Neural progenitor cell (in vitro differentiated cells): ENCODE data around the gene BTBD16. TPM values are rescaled to one million over a fixed set of nuclear protein-coding genes. Genes with fewer than 3 reads are reported as not detected.

ENCODE experiments used
- DNase-seq: peaks from one replicate; pipeline ENCODE4 v3.0.0-alpha.2; 2016; ENCODE audit warnings: low spot score
- H2AFZ ChIP-seq: fragments of 200-600 bp; sonication (generic); replicated peaks from 2 replicates; pipeline ENCODE4 v1.6.1; 2016; ENCODE audit warnings: antibody characterized with exemption
- H3F3A ChIP-seq: fragments of 200-600 bp; sonication (generic); 2 replicates; pipeline ENCODE4 v1.6.1; 2016; ENCODE audit warnings: antibody characterized with exemption, low read depth
- H3K27ac ChIP-seq: fragments of 200-600 bp; sonication (generic); 2 replicates; pipeline ENCODE4 v1.5.1; 2016; ENCODE audit warnings: mild to moderate bottlenecking
- H3K27me3 ChIP-seq: fragments of 200-600 bp; sonication (generic); 2 replicates; pipeline ENCODE4 v1.6.1; 2016; ENCODE audit warnings: mild to moderate bottlenecking, moderate library complexity
- H3K36me3 ChIP-seq: fragments of 200-600 bp; sonication (generic); 2 replicates; pipeline ENCODE4 v1.5.1; 2016
- H3K4me1 ChIP-seq: fragments of 200-600 bp; sonication (generic); 2 replicates; pipeline ENCODE4 v1.6.1; 2016; ENCODE audit warnings: mixed run types
- H3K4me2 ChIP-seq: fragments of 200-600 bp; sonication (generic); 2 replicates; pipeline ENCODE4 v1.6.1; 2016
- H3K4me3 ChIP-seq: fragments of 200-600 bp; sonication (generic); 2 replicates; pipeline ENCODE4 v1.5.1; 2016
- H3K79me2 ChIP-seq: fragments of 200-600 bp; sonication (generic); 2 replicates; pipeline ENCODE4 v1.6.1; 2016; ENCODE audit warnings: low read depth
- H3K9ac ChIP-seq: fragments of 200-600 bp; sonication (generic); 2 replicates; pipeline ENCODE4 v1.6.1; 2016
- H3K9me3 ChIP-seq: fragments of 200-600 bp; sonication (generic); 2 replicates; pipeline ENCODE4 v1.5.1; 2016; ENCODE audit warnings: low read depth
- H4K20me1 ChIP-seq: fragments of 200-600 bp; sonication (generic); 2 replicates; pipeline ENCODE4 v1.6.1; 2016; ENCODE audit warnings: low read depth
- H3K27ac Mint-ChIP-seq: 3 replicates; pipeline ENCODE4 v1.8.0; 2021; ENCODE audit warnings: mixed read lengths
- H3K27me3 Mint-ChIP-seq: 2 replicates; pipeline ENCODE4 v1.8.0; 2022; ENCODE audit warnings: low read depth, mild to moderate bottlenecking, inconsistent platforms, moderate library complexity, mixed read lengths; ENCODE audit not compliant: insufficient read depth
- H3K36me3 Mint-ChIP-seq: 3 replicates; pipeline ENCODE4 v1.8.0; 2021; ENCODE audit warnings: mixed read lengths
- H3K4me1 Mint-ChIP-seq: 3 replicates; pipeline ENCODE4 v1.8.0; 2021; ENCODE audit warnings: mixed read lengths
- H3K4me3 Mint-ChIP-seq: 3 replicates; pipeline ENCODE4 v1.8.0; 2021; ENCODE audit warnings: mild to moderate bottlenecking, moderate library complexity, mixed read lengths
- H3K9me3 Mint-ChIP-seq: 3 replicates; pipeline ENCODE4 v1.8.0; 2020; ENCODE audit warnings: mixed read lengths
- EZH2 ChIP-seq: fragments of 200-600 bp; sonication (generic); IDR thresholded peaks from 2 replicates; pipeline ENCODE4 v1.6.1; 2017; ENCODE audit warnings: antibody characterized with exemption, mild to moderate bottlenecking, moderate library complexity
- EZH2phosphoT487 ChIP-seq: fragments of 200-600 bp; sonication (generic); IDR thresholded peaks from 2 replicates; pipeline ENCODE4 v1.6.1; 2017; ENCODE audit warnings: antibody characterized with exemption
- total RNA-seq: library from RNA; depleted of rRNA; stranded (reverse); fragments of >200 nt; gene quantifications from 2 replicates; pipeline ENCODE4 v1.2.3, GENCODE V29; 2015; ENCODE audit warnings: low replicate concordance
- TF ChIP-seq, protein P1 (sequence below): fragments of 200-600 bp; sonication (generic); IDR thresholded peaks from 2 replicates; pipeline ENCODE4 v1.5.1; 2017; ENCODE audit warnings: antibody characterized with exemption, mild to moderate bottlenecking

Gene BTBD16
- total RNA-seq, 1 donor from 2014 or later, result not detected

DNA sequence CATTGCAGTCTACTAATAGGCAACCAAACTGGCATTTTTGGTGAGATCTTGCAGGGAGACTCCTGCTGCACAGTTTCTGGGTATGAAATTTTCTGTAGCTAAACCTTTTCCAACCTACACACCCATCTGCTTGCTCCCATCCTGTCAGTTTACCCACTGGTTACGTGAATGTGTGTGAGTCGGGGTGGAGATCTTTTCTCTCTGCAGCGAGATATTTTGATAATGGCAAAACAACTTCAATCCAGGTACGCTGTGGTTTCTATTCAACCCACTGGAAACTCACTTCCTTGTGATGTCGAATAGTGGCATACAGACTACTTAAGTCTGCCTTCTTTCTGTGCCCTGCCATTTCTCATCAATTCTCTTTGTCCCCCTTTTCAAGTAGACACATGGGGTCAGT, 107.9 kb downstream of the BTBD16 start:
- Mint-ChIP-seq H3K36me3 (peaks cover 12% of the 10 kb centered on the region), H3K27ac (no peak overlapping the region), H3K27me3 (peaks cover 4% of the 10 kb centered on the region), H3K4me1 (peaks cover 11% of the 10 kb centered on the region), H3K4me3 (no peak overlapping the region), H3K9me3 (peaks cover 5% of the 10 kb centered on the region)
- TF ChIP-seq EZH2phosphoT487, result no peak
- TF ChIP-seq, protein P1, sequence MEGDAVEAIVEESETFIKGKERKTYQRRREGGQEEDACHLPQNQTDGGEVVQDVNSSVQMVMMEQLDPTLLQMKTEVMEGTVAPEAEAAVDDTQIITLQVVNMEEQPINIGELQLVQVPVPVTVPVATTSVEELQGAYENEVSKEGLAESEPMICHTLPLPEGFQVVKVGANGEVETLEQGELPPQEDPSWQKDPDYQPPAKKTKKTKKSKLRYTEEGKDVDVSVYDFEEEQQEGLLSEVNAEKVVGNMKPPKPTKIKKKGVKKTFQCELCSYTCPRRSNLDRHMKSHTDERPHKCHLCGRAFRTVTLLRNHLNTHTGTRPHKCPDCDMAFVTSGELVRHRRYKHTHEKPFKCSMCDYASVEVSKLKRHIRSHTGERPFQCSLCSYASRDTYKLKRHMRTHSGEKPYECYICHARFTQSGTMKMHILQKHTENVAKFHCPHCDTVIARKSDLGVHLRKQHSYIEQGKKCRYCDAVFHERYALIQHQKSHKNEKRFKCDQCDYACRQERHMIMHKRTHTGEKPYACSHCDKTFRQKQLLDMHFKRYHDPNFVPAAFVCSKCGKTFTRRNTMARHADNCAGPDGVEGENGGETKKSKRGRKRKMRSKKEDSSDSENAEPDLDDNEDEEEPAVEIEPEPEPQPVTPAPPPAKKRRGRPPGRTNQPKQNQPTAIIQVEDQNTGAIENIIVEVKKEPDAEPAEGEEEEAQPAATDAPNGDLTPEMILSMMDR, result no peak
- no peak for TF ChIP-seq EZH2
- Histone ChIP-seq H4K20me1 (no peaks in the 10 kb centered on the region), H3K36me3 (no peaks in the 10 kb centered on the region), H3K9ac (no peak overlapping the region), H3K27ac (no peak overlapping the region), H3K4me1 (peaks cover 18% of the 10 kb centered on the region), H3K4me3 (no peak overlapping the region), H2AFZ (no peak overlapping the region), H3K27me3 (peaks cover 1% of the 10 kb centered on the region), H3K79me2 (peaks cover 90% of the 10 kb centered on the region), H3F3A (peaks cover 7% of the 10 kb centered on the region), H3K9me3 (no peaks in the 10 kb centered on the region), H3K4me2 (no peak overlapping the region)
- DNase-seq, result no peak

DNA sequence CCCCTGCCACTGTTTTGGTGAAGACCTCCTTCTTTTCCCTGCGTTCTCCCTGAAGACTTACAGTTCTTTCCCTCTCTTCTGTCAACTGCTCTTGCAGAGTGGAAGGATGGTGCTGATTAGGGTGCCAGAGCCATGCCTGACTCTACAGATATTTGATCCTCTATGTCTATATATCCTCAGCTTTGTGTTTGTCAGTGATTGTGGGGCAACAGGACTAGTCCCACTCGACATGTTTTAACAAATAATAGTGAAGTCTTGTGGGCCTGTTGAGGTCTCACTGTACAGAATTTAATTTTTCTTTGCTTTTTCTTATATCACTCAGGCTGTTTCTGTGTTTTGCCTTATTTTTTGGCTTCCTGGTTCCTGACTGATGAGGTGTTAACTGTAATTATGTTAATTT, 108.4 kb downstream of the BTBD16 start:
- Histone ChIP-seq H2AFZ (no peak overlapping the region), H4K20me1 (no peaks in the 10 kb centered on the region), H3K27me3 (no peaks in the 10 kb centered on the region), H3K79me2 (peaks cover 95% of the 10 kb centered on the region), H3K27ac (no peak overlapping the region), H3K9ac (no peak overlapping the region), H3K4me2 (no peak overlapping the region), H3K4me3 (no peak overlapping the region), H3K36me3 (no peaks in the 10 kb centered on the region), H3F3A (peaks cover 7% of the 10 kb centered on the region), H3K4me1 (peaks cover 18% of the 10 kb centered on the region), H3K9me3 (no peaks in the 10 kb centered on the region)
- Mint-ChIP-seq H3K36me3 (peaks cover 12% of the 10 kb centered on the region), H3K9me3 (peaks cover 5% of the 10 kb centered on the region), H3K27ac (no peak overlapping the region), H3K4me1 (peaks cover 9% of the 10 kb centered on the region), H3K27me3 (peaks cover 4% of the 10 kb centered on the region), H3K4me3 (no peak overlapping the region)
- DNase-seq, result no peak
- TF ChIP-seq EZH2phosphoT487, result no peak
- TF ChIP-seq EZH2, result no peak
- TF ChIP-seq, protein P1, result no peak

DNA sequence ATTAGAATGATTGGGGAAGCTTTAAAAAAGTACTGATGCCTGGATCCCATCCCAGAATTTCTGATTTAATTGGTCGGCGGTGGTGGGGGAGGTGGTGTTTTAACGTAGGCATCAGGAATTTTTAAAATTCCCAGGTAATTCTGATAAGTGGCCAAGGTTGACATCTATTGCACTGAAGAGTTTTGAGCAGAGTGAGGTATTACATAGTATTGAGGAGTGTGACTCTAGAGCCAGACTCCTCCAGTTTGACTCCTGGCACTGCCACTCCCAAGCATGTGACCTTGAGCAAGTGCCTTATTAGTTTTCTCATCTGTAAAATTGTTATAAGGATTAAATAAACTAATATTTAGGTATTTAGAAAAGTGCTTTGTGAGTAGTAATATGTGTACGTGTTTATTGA, 109.6 kb downstream of the BTBD16 start:
- Histone ChIP-seq H3K9me3 (no peaks in the 10 kb centered on the region), H2AFZ (no peak overlapping the region), H3F3A (peaks cover under 1% of the 10 kb centered on the region), H3K36me3 (no peaks in the 10 kb centered on the region), H3K27me3 (no peaks in the 10 kb centered on the region), H3K9ac (no peak overlapping the region), H3K4me1 (peaks cover 16% of the 10 kb centered on the region), H3K4me3 (no peak overlapping the region), H4K20me1 (no peaks in the 10 kb centered on the region), H3K4me2 (no peak overlapping the region), H3K27ac (no peak overlapping the region), H3K79me2 (peaks cover 97% of the 10 kb centered on the region)
- H3K4me3 Mint-ChIP-seq, result no peak overlapping the region
- peaks cover 6% of the 10 kb centered on the region for H3K4me1 Mint-ChIP-seq
- peaks cover 12% of the 10 kb centered on the region for H3K36me3 Mint-ChIP-seq
- peaks cover 8% of the 10 kb centered on the region for H3K9me3 Mint-ChIP-seq
- TF ChIP-seq EZH2phosphoT487, result no peak
- TF ChIP-seq, protein P1, result no peak
- no peak for TF ChIP-seq EZH2
- H3K27ac Mint-ChIP-seq, result no peak overlapping the region
- DNase-seq, result no peak
- no peaks in the 10 kb centered on the region for H3K27me3 Mint-ChIP-seq
